OCI-LY1 (cell line): ENCODE measurements around the gene GTF3C5.

Experiments
- EZH2 ChIP-seq: fragments of 200-600 bp; sonication (generic), shearing (Covaris generic); IDR thresholded peaks from 2 replicates; pipeline ENCODE4 v1.8.0; 2017; ENCODE audit warnings: borderline replicate concordance, mixed run types, mild to moderate bottlenecking, antibody characterized with exemption, low read length, moderate library complexity, mixed read lengths
- TF ChIP-seq, protein P1 (sequence below): fragments of 200-600 bp; sonication (generic), shearing (Covaris generic); IDR thresholded peaks from 2 replicates; pipeline ENCODE4 v1.5.1; 2017; ENCODE audit warnings: mild to moderate bottlenecking, antibody characterized with exemption, low read length, moderate library complexity, mixed read lengths

DNA sequence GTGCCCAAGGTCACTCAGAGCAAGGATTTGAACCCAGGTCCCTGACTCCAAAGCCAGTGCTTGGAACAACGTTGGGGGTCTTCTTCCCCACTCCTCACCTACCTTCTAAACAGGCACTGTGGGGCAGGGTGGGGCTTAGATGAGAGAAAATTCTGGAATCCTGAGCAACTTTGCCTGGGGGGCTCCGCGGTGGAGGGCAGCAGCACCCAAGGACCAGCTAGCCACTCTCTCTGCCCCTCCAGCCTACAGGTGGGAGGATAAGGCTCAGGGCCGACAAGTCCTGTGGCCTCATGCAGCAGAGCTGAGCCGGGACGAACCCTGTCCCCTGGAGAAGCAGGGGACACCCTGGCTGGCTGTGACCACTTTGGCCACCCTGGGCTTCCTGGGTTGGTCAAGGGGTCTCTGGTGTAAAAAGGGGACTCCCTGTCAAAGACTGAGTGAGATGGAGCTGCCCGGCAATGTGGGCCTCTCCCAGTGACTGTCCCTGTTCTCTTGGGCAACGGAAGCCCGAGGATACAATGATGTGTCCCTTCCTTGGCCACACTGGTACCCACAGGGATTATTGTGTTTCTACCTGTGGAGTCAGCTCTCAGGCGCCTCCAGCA, 57.5 kb downstream of the GTF3C5 start:
- TF ChIP-seq, protein P1, sequence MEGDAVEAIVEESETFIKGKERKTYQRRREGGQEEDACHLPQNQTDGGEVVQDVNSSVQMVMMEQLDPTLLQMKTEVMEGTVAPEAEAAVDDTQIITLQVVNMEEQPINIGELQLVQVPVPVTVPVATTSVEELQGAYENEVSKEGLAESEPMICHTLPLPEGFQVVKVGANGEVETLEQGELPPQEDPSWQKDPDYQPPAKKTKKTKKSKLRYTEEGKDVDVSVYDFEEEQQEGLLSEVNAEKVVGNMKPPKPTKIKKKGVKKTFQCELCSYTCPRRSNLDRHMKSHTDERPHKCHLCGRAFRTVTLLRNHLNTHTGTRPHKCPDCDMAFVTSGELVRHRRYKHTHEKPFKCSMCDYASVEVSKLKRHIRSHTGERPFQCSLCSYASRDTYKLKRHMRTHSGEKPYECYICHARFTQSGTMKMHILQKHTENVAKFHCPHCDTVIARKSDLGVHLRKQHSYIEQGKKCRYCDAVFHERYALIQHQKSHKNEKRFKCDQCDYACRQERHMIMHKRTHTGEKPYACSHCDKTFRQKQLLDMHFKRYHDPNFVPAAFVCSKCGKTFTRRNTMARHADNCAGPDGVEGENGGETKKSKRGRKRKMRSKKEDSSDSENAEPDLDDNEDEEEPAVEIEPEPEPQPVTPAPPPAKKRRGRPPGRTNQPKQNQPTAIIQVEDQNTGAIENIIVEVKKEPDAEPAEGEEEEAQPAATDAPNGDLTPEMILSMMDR: no peak
- no peak for TF ChIP-seq EZH2
